AG10803 (cell line): ENCODE measurements around the gene LTB.
"Not testable (repeated sequence)": the region's sequence is repeated elsewhere in the genome, so short reads cannot be mapped to it uniquely, and the experiment has no call there.

Experiments
- DNase-seq: peaks from one replicate; pipeline ENCODE4 v3.0.0; 2010; ENCODE audit warnings: low read depth
- H3K4me3 ChIP-seq: 2 replicates; pipeline ENCODE4 v1.5.1; 2011; ENCODE audit warnings: mild to moderate bottlenecking, low read length, control low read depth
- TF ChIP-seq, protein P1 (sequence below): conservative IDR thresholded peaks from 2 replicates; pipeline ENCODE4 v1.5.1; 2011; ENCODE audit warnings: mild to moderate bottlenecking, low read length, control low read depth, inconsistent platforms

Gene LTB

GRCh38 chr6:31551371-31551770 is 30.9 kb downstream of the LTB start:
- TF ChIP-seq, protein P1, sequence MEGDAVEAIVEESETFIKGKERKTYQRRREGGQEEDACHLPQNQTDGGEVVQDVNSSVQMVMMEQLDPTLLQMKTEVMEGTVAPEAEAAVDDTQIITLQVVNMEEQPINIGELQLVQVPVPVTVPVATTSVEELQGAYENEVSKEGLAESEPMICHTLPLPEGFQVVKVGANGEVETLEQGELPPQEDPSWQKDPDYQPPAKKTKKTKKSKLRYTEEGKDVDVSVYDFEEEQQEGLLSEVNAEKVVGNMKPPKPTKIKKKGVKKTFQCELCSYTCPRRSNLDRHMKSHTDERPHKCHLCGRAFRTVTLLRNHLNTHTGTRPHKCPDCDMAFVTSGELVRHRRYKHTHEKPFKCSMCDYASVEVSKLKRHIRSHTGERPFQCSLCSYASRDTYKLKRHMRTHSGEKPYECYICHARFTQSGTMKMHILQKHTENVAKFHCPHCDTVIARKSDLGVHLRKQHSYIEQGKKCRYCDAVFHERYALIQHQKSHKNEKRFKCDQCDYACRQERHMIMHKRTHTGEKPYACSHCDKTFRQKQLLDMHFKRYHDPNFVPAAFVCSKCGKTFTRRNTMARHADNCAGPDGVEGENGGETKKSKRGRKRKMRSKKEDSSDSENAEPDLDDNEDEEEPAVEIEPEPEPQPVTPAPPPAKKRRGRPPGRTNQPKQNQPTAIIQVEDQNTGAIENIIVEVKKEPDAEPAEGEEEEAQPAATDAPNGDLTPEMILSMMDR: peak; percentile 46
- DNase-seq: peak; percentile 51
- not testable (repeated sequence) for H3K4me3 ChIP-seq

GRCh38 chr6:31548544-31548873 is 33.7 kb downstream of the LTB start:
- TF ChIP-seq, protein P1: no peak
- DNase-seq: no peak
- H3K4me3 ChIP-seq: peak overlapping the region; percentile 66

GRCh38 chr6:31547727-31548543 is 34.3 kb downstream of the LTB start:
- DNase-seq: no peak
- peak overlapping the region; percentile 66 for H3K4me3 ChIP-seq
- TF ChIP-seq, protein P1: no peak

DNA sequence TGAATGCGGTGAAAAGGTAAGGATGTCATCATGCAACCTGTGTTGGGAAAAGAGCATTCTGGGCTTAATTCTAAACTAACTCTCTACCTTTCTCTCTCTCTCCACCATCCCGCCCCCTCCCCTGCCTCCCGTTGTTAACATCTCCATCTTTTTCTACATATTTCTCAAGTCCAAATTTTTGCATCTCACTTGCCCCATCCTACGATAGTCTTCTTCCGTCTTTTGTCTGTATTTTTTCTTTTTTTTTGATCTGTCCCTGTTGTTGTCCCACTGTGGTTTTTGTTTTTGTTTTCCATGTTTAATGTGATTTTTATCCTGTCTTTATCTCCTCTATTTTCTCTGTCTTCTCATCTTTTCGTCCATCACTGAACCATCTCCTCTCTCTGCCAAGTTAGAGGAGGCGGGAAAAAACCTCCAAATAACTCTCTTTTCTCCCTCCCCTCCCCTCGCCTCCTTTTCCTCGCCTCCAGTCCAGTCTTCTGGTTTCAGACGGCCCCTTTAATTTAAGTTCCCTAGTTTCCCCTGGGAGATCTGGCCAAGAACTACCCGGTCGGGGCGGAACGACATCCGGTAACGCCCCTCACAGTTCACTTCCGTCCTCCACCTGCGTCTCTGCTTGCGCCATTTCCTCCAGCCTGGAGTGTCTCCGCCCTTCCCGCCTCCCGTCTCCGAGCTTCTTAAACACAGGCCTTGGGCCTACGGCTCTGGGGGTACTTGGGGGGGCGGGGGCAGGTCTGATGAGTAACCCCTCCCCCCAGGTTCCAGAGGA is 35.1 kb downstream of the LTB start, which contains the start of gene NFKBIL1:
TSS of gene NFKBIL1 (plus strand) at position 651 of the 769 bp plus-strand sequence. CDS start at position 738, 87 bp downstream.
- TF ChIP-seq, protein P1: no peak
- peak; percentile 98 for DNase-seq
- peak within 1 kb of the TSS; percentile 66 for H3K4me3 ChIP-seq

DNA sequence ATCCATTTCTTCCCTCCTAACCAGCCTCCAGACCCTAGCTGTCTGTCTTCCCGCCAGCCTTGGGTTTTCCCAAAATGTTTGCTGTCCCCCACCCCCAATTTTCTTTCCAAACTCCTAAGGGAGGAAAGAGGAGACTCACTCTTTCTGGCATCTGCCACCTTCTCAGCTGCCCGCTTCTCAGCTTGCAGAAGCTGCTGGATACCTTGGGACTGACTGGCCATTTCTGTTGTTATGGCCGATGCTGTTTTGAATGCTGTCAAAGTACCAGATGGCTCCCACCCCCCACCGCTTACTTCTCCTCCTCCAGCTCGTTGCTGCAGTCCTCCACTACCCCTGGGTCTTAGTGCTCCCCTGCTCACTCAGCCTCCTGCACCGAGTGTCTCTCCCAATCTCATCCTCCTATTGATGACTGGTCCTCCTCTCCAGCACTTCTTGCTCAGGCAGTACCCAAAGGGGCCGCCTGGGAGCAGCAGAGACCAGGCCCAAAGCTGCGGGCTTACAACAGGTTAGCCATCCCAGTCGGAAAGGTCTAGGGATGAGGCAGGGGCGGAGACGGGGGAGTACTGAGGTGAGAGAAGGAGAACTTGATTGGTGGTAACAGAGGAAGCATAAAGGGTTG is 35.8 kb downstream of the LTB start, which contains the start of gene ATP6V1G2:
TSS of gene ATP6V1G2 (minus strand) at position 270 of the 619 bp plus-strand sequence. CDS start at position 221, 49 bp downstream.
- TF ChIP-seq, protein P1: peak; percentile 98
- peak within 1 kb of the TSS; percentile 66 for H3K4me3 ChIP-seq
- DNase-seq: peak; percentile 91

GRCh38 chr6:31545291-31545690 is 36.9 kb downstream of the LTB start:
- no peak overlapping the region for H3K4me3 ChIP-seq
- DNase-seq: no peak
- TF ChIP-seq, protein P1: no peak
